ENCODE data around the gene SRGAP1. TPM values are rescaled to one million over a fixed set of nuclear protein-coding genes. Genes with fewer than 3 reads are reported as not detected.

Gene SRGAP1
- total and polyA plus RNA-seq, 4 donors = 1.8 to 12.4 (median 6.2) TPM

DNA sequence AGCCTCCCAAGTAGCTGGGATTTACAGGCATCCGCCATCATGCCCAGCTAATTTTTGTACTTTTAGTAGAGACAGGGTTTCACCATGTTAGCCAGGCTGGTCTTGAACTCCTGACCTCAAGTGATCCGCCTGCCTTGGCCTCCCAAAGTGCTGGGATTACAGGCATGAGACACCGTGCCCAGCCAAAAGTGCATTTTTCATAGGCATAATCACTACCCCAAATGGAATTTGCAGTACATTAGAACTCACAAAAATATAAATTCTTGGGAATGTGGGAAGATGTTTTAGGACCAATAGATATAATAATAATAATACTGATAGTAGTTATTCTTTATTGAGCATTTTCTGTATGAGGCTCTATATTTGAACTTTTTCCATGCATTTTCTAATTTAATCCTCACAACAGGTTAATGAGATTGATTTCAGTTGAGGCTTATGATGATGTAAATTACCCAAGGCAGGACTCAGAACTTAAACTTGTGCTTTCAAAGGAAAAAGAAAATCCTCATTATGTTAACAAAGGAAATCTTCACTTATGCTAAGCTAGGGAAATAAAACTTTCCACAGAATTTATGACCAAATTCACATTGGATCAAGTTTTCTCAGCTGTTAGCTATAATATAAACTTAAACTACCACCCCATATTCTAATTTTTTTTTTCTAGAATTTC is 121.6 kb downstream of the SRGAP1 start:
- no peaks in the 10 kb centered on the region for H3K36me3 ChIP-seq (ENCODE audit: control insufficient read depth in 4 of 4, insufficient read depth in 4 of 4, low read length in 4 of 4)
- TF ChIP-seq, protein P1, sequence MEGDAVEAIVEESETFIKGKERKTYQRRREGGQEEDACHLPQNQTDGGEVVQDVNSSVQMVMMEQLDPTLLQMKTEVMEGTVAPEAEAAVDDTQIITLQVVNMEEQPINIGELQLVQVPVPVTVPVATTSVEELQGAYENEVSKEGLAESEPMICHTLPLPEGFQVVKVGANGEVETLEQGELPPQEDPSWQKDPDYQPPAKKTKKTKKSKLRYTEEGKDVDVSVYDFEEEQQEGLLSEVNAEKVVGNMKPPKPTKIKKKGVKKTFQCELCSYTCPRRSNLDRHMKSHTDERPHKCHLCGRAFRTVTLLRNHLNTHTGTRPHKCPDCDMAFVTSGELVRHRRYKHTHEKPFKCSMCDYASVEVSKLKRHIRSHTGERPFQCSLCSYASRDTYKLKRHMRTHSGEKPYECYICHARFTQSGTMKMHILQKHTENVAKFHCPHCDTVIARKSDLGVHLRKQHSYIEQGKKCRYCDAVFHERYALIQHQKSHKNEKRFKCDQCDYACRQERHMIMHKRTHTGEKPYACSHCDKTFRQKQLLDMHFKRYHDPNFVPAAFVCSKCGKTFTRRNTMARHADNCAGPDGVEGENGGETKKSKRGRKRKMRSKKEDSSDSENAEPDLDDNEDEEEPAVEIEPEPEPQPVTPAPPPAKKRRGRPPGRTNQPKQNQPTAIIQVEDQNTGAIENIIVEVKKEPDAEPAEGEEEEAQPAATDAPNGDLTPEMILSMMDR (IDR thresholded peaks at IDR 0.05; ENCODE audit: control extremely low read depth, extremely low read depth) = no peak
- 82 to 88% methylated on average over 3 of the region's 3 CpGs for WGBS, 2 donors
- ATAC-seq (ENCODE audit: insufficient read depth, low FRiP score) = no peak
- peaks cover 0 to 4% (median 2%) of the 10 kb centered on the region in 5 donors for H3K4me1 ChIP-seq (ENCODE audit: control insufficient read depth in 5 of 5, insufficient read depth in 5 of 5, low read length in 5 of 5)
- H3K4me3 ChIP-seq = no peak overlapping the region
- no peaks in the 10 kb centered on the region for H3K9me3 ChIP-seq (ENCODE audit: control insufficient read depth in 4 of 4, insufficient read depth in 3 of 4, low read length in 3 of 4)
- no peak overlapping the region for H3K9ac ChIP-seq (ENCODE audit: insufficient read depth in 1 of 2, low read length in 2 of 2)
- no peak overlapping the region for H3K27ac ChIP-seq (ENCODE audit: low read depth in 1 of 2, low read length in 1 of 2)
- DNase-seq = no peak
- no peaks in the 10 kb centered on the region for H3K27me3 ChIP-seq (ENCODE audit: control insufficient read depth in 3 of 3, insufficient read depth in 3 of 3, low read length in 2 of 3)

DNA sequence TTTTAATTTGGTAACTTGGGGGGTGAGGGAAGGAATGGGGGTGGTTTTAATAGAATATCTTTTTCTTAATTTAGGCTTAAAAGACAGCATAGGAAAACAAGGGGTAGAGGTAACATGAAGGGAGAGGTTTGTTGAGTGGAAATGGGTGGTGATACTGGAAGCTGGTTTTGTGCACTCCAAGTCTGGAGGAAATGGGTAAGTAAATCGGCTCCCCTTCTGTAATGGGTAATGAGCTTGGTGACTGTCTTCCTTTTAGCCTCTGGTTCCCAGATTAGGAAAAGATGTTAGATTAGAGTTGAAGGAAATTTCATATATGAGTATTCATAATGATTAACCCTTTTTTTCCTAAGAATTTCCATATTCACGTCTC is 122.1 kb downstream of the SRGAP1 start:
- Histone ChIP-seq H3K4me1 (ENCODE audit: control insufficient read depth in 5 of 5, insufficient read depth in 5 of 5, low read length in 5 of 5) (peaks cover 0 to 4% (median 0%) of the 10 kb centered on the region in 5 donors), H3K27ac (ENCODE audit: low read depth in 1 of 2, low read length in 1 of 2) (no peak overlapping the region), H3K9ac (ENCODE audit: insufficient read depth in 1 of 2, low read length in 2 of 2) (no peak overlapping the region), H3K36me3 (ENCODE audit: control insufficient read depth in 4 of 4, insufficient read depth in 4 of 4, low read length in 4 of 4) (no peaks in the 10 kb centered on the region), H3K9me3 (ENCODE audit: control insufficient read depth in 4 of 4, insufficient read depth in 3 of 4, low read length in 3 of 4) (no peaks in the 10 kb centered on the region), H3K4me3 (no peak overlapping the region), H3K27me3 (ENCODE audit: control insufficient read depth in 3 of 3, insufficient read depth in 3 of 3, low read length in 2 of 3) (no peaks in the 10 kb centered on the region)
- TF ChIP-seq, protein P1 (IDR thresholded peaks at IDR 0.05; ENCODE audit: control extremely low read depth, extremely low read depth) = no peak
- WGBS, 2 donors = 92 to 94% methylated on average over 2 of the region's 2 CpGs
- DNase-seq = no peak
- no peak for ATAC-seq (ENCODE audit: insufficient read depth, low FRiP score)

DNA sequence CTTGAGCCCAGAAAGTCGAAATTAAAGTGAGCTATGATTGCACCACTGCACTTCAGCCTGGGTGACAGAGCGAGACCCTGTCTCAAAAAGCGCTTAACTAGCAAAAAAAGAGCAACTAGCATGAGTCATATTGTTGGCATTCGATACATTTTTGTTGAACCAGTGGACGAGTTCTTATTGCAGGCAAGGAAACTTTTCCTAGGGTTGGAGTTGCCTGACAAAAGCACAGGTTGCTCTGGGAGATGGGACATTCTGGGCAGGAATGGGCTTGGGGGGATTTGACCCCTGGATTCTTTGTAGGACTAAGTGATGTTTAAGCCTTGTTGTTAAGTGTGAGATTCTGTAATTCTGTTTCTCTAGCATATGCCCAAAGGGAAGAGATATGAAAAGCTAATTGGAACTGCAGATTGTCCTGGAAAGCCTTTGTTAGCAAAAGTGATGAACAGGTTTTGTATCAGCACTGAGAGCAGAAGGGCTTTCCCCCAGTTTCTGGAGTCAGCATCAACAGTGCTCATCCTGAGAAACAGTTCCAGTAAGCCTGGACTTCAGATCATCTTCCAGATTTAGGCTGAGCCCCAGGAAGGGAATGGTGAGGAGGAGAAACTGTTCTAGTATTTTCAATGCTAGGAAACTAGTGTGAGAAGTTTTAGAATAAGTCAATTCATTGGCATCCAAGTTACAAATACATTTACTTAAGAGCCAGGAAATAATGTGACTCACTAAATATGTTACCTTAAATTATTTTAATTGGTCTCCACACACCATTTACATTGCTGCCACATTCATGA is 123.1 kb downstream of the SRGAP1 start:
- Histone ChIP-seq H3K27me3 (ENCODE audit: control insufficient read depth in 3 of 3, insufficient read depth in 3 of 3, low read length in 2 of 3) (no peaks in the 10 kb centered on the region), H3K4me1 (ENCODE audit: control insufficient read depth in 5 of 5, insufficient read depth in 5 of 5, low read length in 5 of 5) (peaks cover 0 to 4% (median 0%) of the 10 kb centered on the region in 5 donors), H3K9ac (ENCODE audit: insufficient read depth in 1 of 2, low read length in 2 of 2) (no peak overlapping the region), H3K4me3 (no peak overlapping the region), H3K27ac (ENCODE audit: low read depth in 1 of 2, low read length in 1 of 2) (no peak overlapping the region), H3K9me3 (ENCODE audit: control insufficient read depth in 4 of 4, insufficient read depth in 3 of 4, low read length in 3 of 4) (no peaks in the 10 kb centered on the region), H3K36me3 (ENCODE audit: control insufficient read depth in 4 of 4, insufficient read depth in 4 of 4, low read length in 4 of 4) (no peaks in the 10 kb centered on the region)
- TF ChIP-seq, protein P1 (IDR thresholded peaks at IDR 0.05; ENCODE audit: control extremely low read depth, extremely low read depth) = no peak
- WGBS, 2 donors = 79 to 92% methylated on average over 5 of the region's 5 CpGs
- DNase-seq = no peak
- ATAC-seq (ENCODE audit: insufficient read depth, low FRiP score) = no peak

All from lung (tissue), 12 donors.